Measurements from ENCODE around the gene PARS2.
A peak's percentile ranks its signal among the peaks of the same experiment; 100 is the strongest.

The PARS2 gene

DNA sequence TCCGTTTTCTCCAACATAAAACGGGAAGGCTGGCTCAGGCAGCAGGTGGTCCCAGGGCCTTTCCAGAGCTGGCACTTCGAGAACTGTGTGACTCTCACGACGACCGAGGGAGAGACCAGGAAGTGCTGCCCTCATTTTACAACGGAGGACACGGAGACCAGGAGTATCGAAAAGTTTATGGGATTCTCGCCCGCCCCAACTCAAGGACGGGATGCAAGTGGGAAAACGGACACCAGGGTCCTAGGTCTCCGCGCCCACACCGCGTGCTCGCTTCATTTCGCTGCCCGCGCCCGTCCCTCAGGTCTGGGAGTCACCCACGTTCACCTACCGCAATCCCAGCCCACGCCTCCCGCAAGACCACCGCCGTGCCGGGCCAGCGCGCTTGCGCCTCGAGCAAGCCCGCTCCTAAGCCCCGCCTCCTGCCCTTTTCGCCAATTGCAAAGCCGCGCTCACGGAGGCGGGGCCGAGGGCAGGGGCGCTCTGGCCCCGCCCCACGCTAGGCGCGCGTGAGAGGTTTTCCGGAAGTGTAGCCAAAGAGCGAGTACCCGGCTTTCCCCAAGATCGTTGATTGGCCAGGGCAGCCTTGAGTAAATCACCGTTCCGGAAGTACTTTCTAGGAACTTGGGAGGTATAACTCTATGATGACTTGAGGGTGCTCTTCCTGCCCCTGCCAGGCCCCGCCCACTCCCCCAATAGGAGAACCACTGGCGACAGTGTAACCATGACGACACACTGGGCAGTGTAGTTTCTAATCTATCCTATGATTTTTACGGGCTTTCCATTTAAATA, at the start of gene PARS2:
Gene PARS2 (minus strand): TSS at position 391 of the 789 bp plus-strand sequence. CDS start 5,362 bp downstream, outside the sequence.
- TF ChIP-seq CTCF (conservative IDR thresholded peaks at IDR 0.05): no peak
- H3K27ac ChIP-seq: peak within 1 kb of the TSS; percentile 88

DNA sequence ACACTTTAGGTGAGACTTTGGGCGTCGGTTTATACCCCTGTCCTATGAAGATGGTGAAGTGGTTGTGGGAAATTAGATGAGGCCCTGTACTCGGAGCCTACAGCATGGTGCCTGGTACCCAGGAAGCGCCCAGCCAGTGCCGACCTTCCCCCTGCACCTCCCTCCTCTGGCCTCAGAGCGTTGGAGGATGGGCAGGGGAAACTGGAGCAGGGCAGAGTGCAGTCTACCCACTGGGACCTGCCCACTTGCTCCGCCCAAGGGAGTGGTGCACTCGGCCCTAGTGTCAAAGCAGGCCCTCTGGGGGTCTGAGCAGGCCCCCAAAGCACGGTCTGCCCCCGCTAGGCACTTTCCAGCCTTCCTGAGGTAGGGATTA, 49.8 kb upstream of the PARS2 start:
- no peak overlapping the region for H3K27ac ChIP-seq

GRCh38 chr1:54813485-54814125, 49.3 kb upstream of the PARS2 start:
- no peak for TF ChIP-seq CTCF (conservative IDR thresholded peaks at IDR 0.05)

More for the DNA sequence above, 49.8 kb upstream of the PARS2 start:
- TF ChIP-seq CTCF (conservative IDR thresholded peaks at IDR 0.05): no peak

GRCh38 chr1:54812801-54813484, 48.6 kb upstream of the PARS2 start:
- H3K27ac ChIP-seq: no peak overlapping the region
- TF ChIP-seq CTCF (conservative IDR thresholded peaks at IDR 0.05): no peak

More at GRCh38 chr1:54813485-54814125, 49.3 kb upstream of the PARS2 start:
- no peak overlapping the region for H3K27ac ChIP-seq

GRCh38 chr1:54811739-54812655, 47.7 kb upstream of the PARS2 start:
- TF ChIP-seq CTCF (conservative IDR thresholded peaks at IDR 0.05): no peak
- H3K27ac ChIP-seq: no peak overlapping the region

DNA sequence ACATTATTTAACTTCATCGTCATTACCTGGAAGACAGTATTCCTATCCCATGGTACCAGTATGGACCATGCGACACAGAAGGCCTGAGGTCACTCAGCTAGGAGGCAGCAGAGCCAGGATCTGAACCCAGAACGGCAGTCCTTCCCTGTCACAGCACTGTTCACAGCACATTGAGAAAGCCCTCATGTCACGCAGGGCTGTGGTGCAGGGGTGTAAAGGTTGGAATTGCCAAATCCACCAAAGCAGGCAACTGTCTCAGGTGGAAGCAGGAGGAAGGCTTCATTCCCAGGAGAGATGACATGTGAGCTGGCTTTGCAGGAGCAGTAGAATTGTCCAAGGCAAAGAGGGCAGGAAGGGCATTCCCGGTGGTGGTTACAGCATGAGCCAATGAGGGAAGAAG, 46.7 kb upstream of the PARS2 start:
- TF ChIP-seq CTCF (conservative IDR thresholded peaks at IDR 0.05): no peak
- no peak overlapping the region for H3K27ac ChIP-seq
